SK-N-SH (cell line): ENCODE results near the gene PHF20. TPM values are rescaled to one million over a fixed set of nuclear protein-coding genes. Genes with fewer than 3 reads are reported as not detected.

Experiments
- CTCF ChIA-PET: fragments of 300-600, 350-600 bp; formaldehyde crosslinking; extraction: SDS; loops from one replicate; lab custom pipeline; 2021; lab: Yijun Ruan, JAX
- POLR2A ChIA-PET: fragments of 350-600 bp; sonication (Branson Sonifier 250); formaldehyde crosslinking; extraction: SDS; loops from one replicate; lab custom pipeline; 2020; ENCODE audit warnings: antibody characterized with exemption, inconsistent platforms; lab: Yijun Ruan, JAX
- DNase-seq: peaks from one replicate; pipeline ENCODE4 v3.0.0; 2012
- H2AFZ ChIP-seq: fragments of 200-600 bp; sonication (generic); 2 replicates; pipeline ENCODE4 v1.8.1; 2016; ENCODE audit warnings: antibody characterized with exemption, mild to moderate bottlenecking, low read depth
- H3F3A ChIP-seq: fragments of 200-600 bp; sonication (generic); replicated peaks from 2 replicates; pipeline ENCODE3; 2016; ENCODE audit warnings: antibody characterized with exemption, mild to moderate bottlenecking; ENCODE audit not compliant: insufficient read depth
- H3K27ac ChIP-seq, 2 experiments: fragments of 200-500 bp in 1 of 2; fragments of 200-600 bp in 1 of 2; sonication (Bioruptor generic) in 1 of 2; sonication (generic), shearing (Covaris generic) in 1 of 2; 2 replicates each; pipeline versions ENCODE4 v1.5.1 to v1.6.1; 2014 to 2016; ENCODE audit warnings: low read depth in 2 of 2, inconsistent platforms in 1 of 2, low read length in 1 of 2, mild to moderate bottlenecking in 1 of 2, mixed read lengths in 1 of 2
- H3K27me3 ChIP-seq: fragments of 200-600 bp; sonication (generic), shearing (Covaris generic); 2 replicates; pipeline ENCODE4 v1.6.1; 2016; ENCODE audit warnings: mixed run types; ENCODE audit not compliant: insufficient read depth
- H3K36me3 ChIP-seq, 2 experiments: fragments of 200-500 bp in 1 of 2; fragments of 200-600 bp in 1 of 2; sonication (Bioruptor generic) in 1 of 2; sonication (generic) in 1 of 2; replicated peaks in 1 of 2; 2 replicates each; pipeline versions ENCODE3 to v1.5.1; 2014 to 2016; ENCODE audit warnings: low read length in 1 of 2, mild to moderate bottlenecking in 1 of 2; ENCODE audit not compliant: insufficient read depth in 2 of 2, control insufficient read depth in 1 of 2
- H3K4me1 ChIP-seq, 2 experiments: fragments of 200-500 bp in 1 of 2; fragments of 200-600 bp in 1 of 2; sonication (Bioruptor generic) in 1 of 2; sonication (generic), shearing (Covaris generic) in 1 of 2; 2 replicates each; pipeline versions ENCODE4 v1.5.1 to v1.6.1; 2014 to 2016; ENCODE audit warnings: low read depth in 1 of 2, low read length in 1 of 2, mixed run types in 1 of 2; ENCODE audit not compliant: insufficient read depth in 2 of 2, control insufficient read depth in 1 of 2
- H3K4me2 ChIP-seq: fragments of 200-600 bp; sonication (generic), shearing (Covaris generic); 2 replicates; pipeline ENCODE4 v1.6.1; 2017; ENCODE audit warnings: mixed run types
- H3K4me3 ChIP-seq, 2 experiments: fragments of 200-500 bp in 1 of 2; fragments of 200-600 bp in 1 of 2; sonication (Bioruptor generic) in 1 of 2; sonication (generic), shearing (Covaris generic) in 1 of 2; 2 replicates each; pipeline versions ENCODE4 v1.5.1 to v1.8.1; 2014 to 2016; ENCODE audit warnings: low read depth in 2 of 2, inconsistent platforms in 1 of 2, low read length in 1 of 2, mild to moderate bottlenecking in 1 of 2, mixed read lengths in 1 of 2, moderate library complexity in 1 of 2
- H3K79me2 ChIP-seq: fragments of 200-600 bp; sonication (generic); 2 replicates; pipeline ENCODE4 v1.8.1; 2017; ENCODE audit warnings: mild to moderate bottlenecking; ENCODE audit not compliant: insufficient read depth
- H3K9ac ChIP-seq: fragments of 200-600 bp; sonication (generic); 2 replicates; pipeline ENCODE4 v1.6.1; 2017; ENCODE audit warnings: mixed run types
- H3K9me2 ChIP-seq: fragments of 200-600 bp; sonication (generic); 2 replicates; pipeline ENCODE4 v1.6.1; 2017; ENCODE audit warnings: mixed run types
- H3K9me3 ChIP-seq: fragments of 200-600 bp; sonication (generic); 2 replicates; pipeline ENCODE4 v1.6.1; 2017; ENCODE audit warnings: mixed run types, mild to moderate bottlenecking, moderate library complexity
- H4K20me1 ChIP-seq: fragments of 200-600 bp; sonication (generic); 2 replicates; pipeline ENCODE4 v1.6.1; 2017; ENCODE audit warnings: mild to moderate bottlenecking, mixed run types; ENCODE audit not compliant: insufficient read depth
- FOSL2 ChIP-seq: IDR thresholded peaks from 2 replicates; pipeline ENCODE4 v1.4.0; 2012; ENCODE audit warnings: low read depth, mild to moderate bottlenecking, moderate library complexity, borderline replicate concordance
- FOXJ3 ChIP-seq: sonication (generic); formaldehyde crosslinking; IDR thresholded peaks from 2 replicates; pipeline ENCODE4 v1.5.1; 2020; ENCODE audit warnings: mild to moderate bottlenecking, missing genetic modification reagents
- GABPA ChIP-seq: IDR thresholded peaks from 2 replicates; pipeline ENCODE4 v1.4.0; 2012; ENCODE audit warnings: low read depth, mild to moderate bottlenecking
- JUND ChIP-seq: IDR thresholded peaks from 2 replicates; pipeline ENCODE4 v1.4.0; 2012
- MXI1 ChIP-seq: IDR thresholded peaks from 2 replicates; pipeline ENCODE4 v1.6.1; 2012; ENCODE audit warnings: mild to moderate bottlenecking, low read depth, low read length, improper control_type of control experiment
- REST ChIP-seq: IDR thresholded peaks from 2 replicates; pipeline ENCODE4 v1.6.1; 2012; ENCODE audit warnings: mild to moderate bottlenecking, low read depth, low read length, moderate library complexity
- TAF1 ChIP-seq: IDR thresholded peaks from 2 replicates; pipeline ENCODE4 v1.6.1; 2012; ENCODE audit warnings: low read depth, mild to moderate bottlenecking, low read length, moderate library complexity, borderline replicate concordance
- TCF12 ChIP-seq: IDR thresholded peaks from 2 replicates; pipeline ENCODE4 v1.4.0; 2012
- TEAD4 ChIP-seq: IDR thresholded peaks from 2 replicates; pipeline ENCODE4 v1.4.0; 2012; ENCODE audit warnings: mild to moderate bottlenecking, borderline replicate concordance; ENCODE audit not compliant: insufficient read depth
- USF2 ChIP-seq: fragments of 150-350 bp; IDR thresholded peaks from 2 replicates; pipeline ENCODE4 v1.6.1; 2017; ENCODE audit warnings: antibody characterized with exemption, low read length, low read depth, borderline replicate concordance
- ZBTB33 ChIP-seq: IDR thresholded peaks from 2 replicates; pipeline ENCODE4 v1.4.0; 2012; ENCODE audit warnings: low read depth, borderline replicate concordance
- WGBS: methylation state at CpG from one replicate; pipeline ENCODE4 v1.1.6; 2017; ENCODE audit warnings: low lambda C conversion rate; 5-methylcytosine and 5-hydroxymethylcytosine counted together
- polyA plus RNA-seq, 3 experiments: library from polyadenylated mRNA; depleted of rRNA; stranded (reverse); fragments of >200 nt; gene quantifications; 2 replicates each; pipeline ENCODE4 v1.2.3, GENCODE V29; 2012
- TF ChIP-seq, protein P1 (sequence below): IDR thresholded peaks from 2 replicates; pipeline ENCODE4; 2012
- TF ChIP-seq, protein P2 (sequence below): fragments of 200-600 bp; sonication (generic); IDR thresholded peaks from 2 replicates; pipeline ENCODE4 v1.6.1; 2017; ENCODE audit warnings: antibody characterized with exemption, mild to moderate bottlenecking, moderate library complexity

PHF20 gene
- polyA plus RNA-seq, 1 of the 3 experiments (the other 2 are of a cell fraction), result 23.8 TPM

DNA sequence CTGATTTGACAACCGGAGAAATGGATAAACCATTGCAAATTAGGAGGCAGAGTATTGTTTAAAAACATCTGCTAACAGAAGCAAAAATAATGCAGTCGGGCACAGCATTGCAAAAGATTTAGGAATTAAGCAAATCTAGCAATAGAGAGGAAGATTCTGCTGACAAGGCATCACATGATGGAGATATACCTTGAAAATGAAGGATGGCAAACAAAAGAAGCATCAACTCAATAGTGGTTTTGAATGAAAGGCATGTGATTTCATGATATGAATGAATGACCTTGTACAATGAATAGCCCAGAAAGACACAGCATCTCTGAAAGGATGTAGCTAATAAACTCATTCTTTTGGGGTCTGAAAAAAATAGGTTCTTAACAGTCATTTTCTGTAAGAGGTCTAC is 21.2 kb upstream of the PHF20 start (continued):
- no peak for TF ChIP-seq TAF1

- Histone ChIP-seq H3K27ac (no peak overlapping the region), H3K4me2 (no peak overlapping the region), H3K9me2 (no peaks in the 10 kb centered on the region), H3K9ac (no peak overlapping the region), H3K36me3 (no peaks in the 10 kb centered on the region), H4K20me1 (no peaks in the 10 kb centered on the region), H3K9me3 (no peaks in the 10 kb centered on the region), H3K79me2 (no peaks in the 10 kb centered on the region), H3K4me3 (no peak overlapping the region)
- no peak for DNase-seq
- TF ChIP-seq REST (no peak), GABPA (no peak), TEAD4 (no peak)
- TF ChIP-seq, protein P1, sequence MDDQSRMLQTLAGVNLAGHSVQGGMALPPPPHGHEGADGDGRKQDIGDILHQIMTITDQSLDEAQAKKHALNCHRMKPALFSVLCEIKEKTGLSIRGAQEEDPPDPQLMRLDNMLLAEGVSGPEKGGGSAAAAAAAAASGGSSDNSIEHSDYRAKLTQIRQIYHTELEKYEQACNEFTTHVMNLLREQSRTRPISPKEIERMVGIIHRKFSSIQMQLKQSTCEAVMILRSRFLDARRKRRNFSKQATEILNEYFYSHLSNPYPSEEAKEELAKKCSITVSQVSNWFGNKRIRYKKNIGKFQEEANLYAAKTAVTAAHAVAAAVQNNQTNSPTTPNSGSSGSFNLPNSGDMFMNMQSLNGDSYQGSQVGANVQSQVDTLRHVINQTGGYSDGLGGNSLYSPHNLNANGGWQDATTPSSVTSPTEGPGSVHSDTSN, result no peak
- TF ChIP-seq, all 33 proteins: peak for 0
- Histone ChIP-seq H3K27me3 (no peaks in the 10 kb centered on the region), H3K4me1 (no peaks in the 10 kb centered on the region), H3F3A (no peaks in the 10 kb centered on the region), H2AFZ (no peak overlapping the region)
- 91% methylated on average over 4 of the region's 4 CpGs for WGBS
- ChIA-PET CTCF (interaction anchor here (0.7 kb wide), 1 partner anchor 12 kb away, joined by 3 read pairs; no protein-coding TSS in a partner anchor), POLR2A (interaction anchor here (0.6 kb wide), 1 partner anchor 43 kb away, joined by 4 read pairs; no protein-coding TSS in a partner anchor)
These were observed 15.4 kb upstream of the PHF20 start for GRCh38 chr20:35756404-35756803.

GRCh38 chr20:35757098-35757705 is 14.6 kb upstream of the PHF20 start:
- Histone ChIP-seq H4K20me1 (no peaks in the 10 kb centered on the region), H3K36me3 (no peaks in the 10 kb centered on the region), H3K4me1 (no peaks in the 10 kb centered on the region), H2AFZ (no peak overlapping the region), H3K27me3 (no peaks in the 10 kb centered on the region), H3K79me2 (no peaks in the 10 kb centered on the region), H3K9me3 (no peaks in the 10 kb centered on the region), H3K27ac (no peak overlapping the region), H3K4me2 (no peak overlapping the region), H3K4me3 (no peak overlapping the region), H3F3A (no peaks in the 10 kb centered on the region), H3K9ac (no peak overlapping the region), H3K9me2 (no peaks in the 10 kb centered on the region)
- no peak for DNase-seq
- ChIA-PET POLR2A (no interaction called here), CTCF (interaction anchor here (0.7 kb wide), 1 partner anchor 12 kb away, joined by 3 read pairs; no protein-coding TSS in a partner anchor)
- WGBS, result 79% methylated on average over 4 of the region's 4 CpGs
- TF ChIP-seq TCF12 (no peak), MXI1 (no peak), FOXJ3 (CRISPR knock-in tag) (no peak), USF2 (no peak), ZBTB33 (no peak), FOSL2 (no peak), GABPA (no peak), JUND (no peak)
- TF ChIP-seq, protein P2, sequence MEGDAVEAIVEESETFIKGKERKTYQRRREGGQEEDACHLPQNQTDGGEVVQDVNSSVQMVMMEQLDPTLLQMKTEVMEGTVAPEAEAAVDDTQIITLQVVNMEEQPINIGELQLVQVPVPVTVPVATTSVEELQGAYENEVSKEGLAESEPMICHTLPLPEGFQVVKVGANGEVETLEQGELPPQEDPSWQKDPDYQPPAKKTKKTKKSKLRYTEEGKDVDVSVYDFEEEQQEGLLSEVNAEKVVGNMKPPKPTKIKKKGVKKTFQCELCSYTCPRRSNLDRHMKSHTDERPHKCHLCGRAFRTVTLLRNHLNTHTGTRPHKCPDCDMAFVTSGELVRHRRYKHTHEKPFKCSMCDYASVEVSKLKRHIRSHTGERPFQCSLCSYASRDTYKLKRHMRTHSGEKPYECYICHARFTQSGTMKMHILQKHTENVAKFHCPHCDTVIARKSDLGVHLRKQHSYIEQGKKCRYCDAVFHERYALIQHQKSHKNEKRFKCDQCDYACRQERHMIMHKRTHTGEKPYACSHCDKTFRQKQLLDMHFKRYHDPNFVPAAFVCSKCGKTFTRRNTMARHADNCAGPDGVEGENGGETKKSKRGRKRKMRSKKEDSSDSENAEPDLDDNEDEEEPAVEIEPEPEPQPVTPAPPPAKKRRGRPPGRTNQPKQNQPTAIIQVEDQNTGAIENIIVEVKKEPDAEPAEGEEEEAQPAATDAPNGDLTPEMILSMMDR, result no peak
- TF ChIP-seq, protein P1, result no peak
